GM18499 (cell line): ENCODE data around the gene PRF1.
A peak's percentile ranks its signal among the peaks of the same experiment; 100 is the strongest.

Experiments
- ATAC-seq: cut with Tn5 transposase; IDR thresholded peaks from one replicate; pipeline ENCODE4 v1.9.1; 2021; ENCODE audit warnings: moderate number of reproducible peaks; ENCODE audit not compliant: insufficient read depth, unreplicated experiment

Gene PRF1

GRCh38 chr10:70596110-70596798 is 6.3 kb downstream of the PRF1 start:
- no peak for ATAC-seq

GRCh38 chr10:70595566-70596016 is 7.0 kb downstream of the PRF1 start:
- ATAC-seq: no peak

- ATAC-seq: no peak
Measured at GRCh38 chr10:70594161-70594560, 8.4 kb downstream of the PRF1 start.

GRCh38 chr10:70593513-70593890 is 9.0 kb downstream of the PRF1 start:
- ATAC-seq: no peak

GRCh38 chr10:70592746-70593512 is 9.6 kb downstream of the PRF1 start:
- ATAC-seq: no peak

GRCh38 chr10:70592186-70592735 is 10.3 kb downstream of the PRF1 start:
- no peak for ATAC-seq

GRCh38 chr10:70590655-70591416 is 11.7 kb downstream of the PRF1 start:
- ATAC-seq: no peak

- ATAC-seq: no peak
Measured at GRCh38 chr10:70589762-70590654, 12.5 kb downstream of the PRF1 start.

- no peak for ATAC-seq
Measured at GRCh38 chr10:70588859-70589570, 13.5 kb downstream of the PRF1 start.

GRCh38 chr10:70588255-70588654 is 14.3 kb downstream of the PRF1 start:
- ATAC-seq: no peak

- ATAC-seq: peak; percentile 63
Measured at GRCh38 chr10:70587045-70587658, 15.4 kb downstream of the PRF1 start.

- no peak for ATAC-seq
Measured at GRCh38 chr10:70586348-70586930, 16.1 kb downstream of the PRF1 start.

GRCh38 chr10:70585578-70586169 is 16.9 kb downstream of the PRF1 start:
- no peak for ATAC-seq

- no peak for ATAC-seq
Measured at GRCh38 chr10:70584909-70585544, 17.5 kb downstream of the PRF1 start.

- no peak for ATAC-seq
Measured at GRCh38 chr10:70584366-70584765, 18.2 kb downstream of the PRF1 start.

GRCh38 chr10:70583669-70584037 is 18.9 kb downstream of the PRF1 start:
- no peak for ATAC-seq

- ATAC-seq: no peak
Measured at GRCh38 chr10:70582793-70583668, 19.5 kb downstream of the PRF1 start.
